Epithelial cell of esophagus (primary cell): Measurements from ENCODE around the gene CYP4A22.

Source experiments
- DNase-seq: peaks from one replicate; pipeline ENCODE4 v3.0.0; 2010; ENCODE audit warnings: low read depth
- H3K4me3 ChIP-seq: 2 replicates; pipeline ENCODE4 v1.5.1; 2011; ENCODE audit warnings: mild to moderate bottlenecking, low read length, control low read depth
- TF ChIP-seq, protein P1 (sequence below): IDR thresholded peaks from 2 replicates; pipeline ENCODE4 v1.5.1; 2011; ENCODE audit warnings: low read depth, mild to moderate bottlenecking, low read length, control low read depth, inconsistent platforms; ENCODE audit not compliant: insufficient read depth; ENCODE audit errors: missing control alignments

CYP4A22 gene

GRCh38 chr1:47182676-47183235 lies 45.5 kb downstream of the CYP4A22 start:
- H3K4me3 ChIP-seq: no peak overlapping the region
- no peak for DNase-seq
- TF ChIP-seq, protein P1, sequence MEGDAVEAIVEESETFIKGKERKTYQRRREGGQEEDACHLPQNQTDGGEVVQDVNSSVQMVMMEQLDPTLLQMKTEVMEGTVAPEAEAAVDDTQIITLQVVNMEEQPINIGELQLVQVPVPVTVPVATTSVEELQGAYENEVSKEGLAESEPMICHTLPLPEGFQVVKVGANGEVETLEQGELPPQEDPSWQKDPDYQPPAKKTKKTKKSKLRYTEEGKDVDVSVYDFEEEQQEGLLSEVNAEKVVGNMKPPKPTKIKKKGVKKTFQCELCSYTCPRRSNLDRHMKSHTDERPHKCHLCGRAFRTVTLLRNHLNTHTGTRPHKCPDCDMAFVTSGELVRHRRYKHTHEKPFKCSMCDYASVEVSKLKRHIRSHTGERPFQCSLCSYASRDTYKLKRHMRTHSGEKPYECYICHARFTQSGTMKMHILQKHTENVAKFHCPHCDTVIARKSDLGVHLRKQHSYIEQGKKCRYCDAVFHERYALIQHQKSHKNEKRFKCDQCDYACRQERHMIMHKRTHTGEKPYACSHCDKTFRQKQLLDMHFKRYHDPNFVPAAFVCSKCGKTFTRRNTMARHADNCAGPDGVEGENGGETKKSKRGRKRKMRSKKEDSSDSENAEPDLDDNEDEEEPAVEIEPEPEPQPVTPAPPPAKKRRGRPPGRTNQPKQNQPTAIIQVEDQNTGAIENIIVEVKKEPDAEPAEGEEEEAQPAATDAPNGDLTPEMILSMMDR: no peak

GRCh38 chr1:47183308-47184089 lies 46.3 kb downstream of the CYP4A22 start:
- no peak for DNase-seq
- H3K4me3 ChIP-seq: no peak overlapping the region
- TF ChIP-seq, protein P1: no peak

DNA sequence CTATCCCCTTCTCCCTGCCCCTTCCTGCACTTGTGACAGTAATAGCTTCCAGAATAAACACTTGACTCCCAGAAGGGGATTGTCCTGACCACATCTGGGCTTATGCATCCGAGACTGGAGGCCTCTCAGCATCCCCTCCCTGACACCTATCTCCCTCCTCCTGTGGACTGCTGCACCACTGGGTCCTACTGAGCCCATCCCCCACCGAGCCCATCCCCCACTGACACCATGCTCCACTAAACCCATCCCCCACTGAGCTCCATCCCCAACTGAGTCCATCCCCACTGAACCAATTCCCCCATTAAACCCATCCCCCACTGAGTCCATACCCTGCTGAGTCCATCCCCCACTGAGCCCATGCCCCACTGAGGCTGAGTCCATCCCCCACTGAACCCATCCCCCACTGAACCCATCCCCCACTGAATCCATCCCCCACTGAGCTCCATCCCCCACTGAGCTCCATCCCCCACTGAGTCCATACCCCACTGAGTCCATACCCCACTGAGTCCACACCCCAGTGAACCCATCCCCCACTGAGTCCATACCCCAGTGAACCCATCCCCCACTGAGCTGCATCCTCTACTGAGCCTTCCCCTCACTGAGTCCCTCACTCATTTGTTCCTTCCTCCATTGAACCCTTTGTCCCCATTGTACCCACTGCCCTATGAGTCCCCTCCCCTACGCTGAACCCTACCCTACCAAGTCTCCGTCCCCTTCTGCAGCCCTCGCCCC lies 47.0 kb downstream of the CYP4A22 start:
- no peak for DNase-seq
- H3K4me3 ChIP-seq: no peak overlapping the region
- TF ChIP-seq, protein P1: no peak

DNA sequence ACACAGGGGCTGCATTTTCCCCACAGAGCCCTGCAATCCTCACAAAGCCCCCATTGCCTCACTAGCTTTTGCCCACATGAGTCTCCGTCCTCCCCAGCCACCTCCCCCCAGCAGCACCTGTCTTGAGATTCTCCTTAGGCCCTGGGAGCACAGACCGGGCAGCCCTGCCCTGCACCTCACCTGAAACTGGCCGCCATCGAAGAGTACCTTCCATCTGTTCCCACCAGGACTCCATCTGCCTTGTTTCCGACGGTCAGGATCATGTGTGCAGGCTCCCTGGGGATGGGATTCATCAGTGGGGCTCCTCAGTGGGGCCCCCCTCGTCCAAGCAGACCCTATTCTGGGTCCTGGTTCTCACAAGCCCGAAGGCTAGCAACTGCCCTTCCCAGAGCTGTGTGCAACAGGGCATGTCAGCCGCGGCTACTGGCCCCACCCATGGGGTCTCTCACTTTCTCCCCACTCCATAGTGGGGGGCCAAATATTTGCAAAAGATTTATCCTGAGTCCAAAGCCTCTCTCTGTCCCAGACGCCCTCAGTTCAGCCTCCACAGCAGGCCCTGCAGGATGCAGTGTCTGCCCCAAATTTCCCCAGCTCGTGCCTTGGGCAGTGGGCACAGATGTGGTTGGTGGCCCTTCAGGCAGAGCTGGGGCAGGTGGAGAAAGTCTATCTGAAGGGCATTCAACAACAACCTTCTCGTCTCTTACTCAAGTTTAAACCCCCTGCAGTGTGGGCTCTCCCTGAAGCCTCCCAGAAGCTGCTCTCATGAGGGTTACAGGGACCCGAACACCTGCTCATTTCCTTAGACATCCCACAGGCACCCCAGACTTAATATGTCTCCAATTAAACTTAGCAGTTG lies 47.8 kb downstream of the CYP4A22 start:
- H3K4me3 ChIP-seq: no peak overlapping the region
- TF ChIP-seq, protein P1: no peak
- DNase-seq: no peak

- TF ChIP-seq, protein P1: no peak
- no peak overlapping the region for H3K4me3 ChIP-seq
Measured at GRCh38 chr1:47186267-47187185, 49.3 kb downstream of the CYP4A22 start.

More at GRCh38 chr1:47186267-47187185, 49.3 kb downstream of the CYP4A22 start:
- no peak for DNase-seq
